ENCODE results near the gene PRDM12. TPM values are rescaled to one million over a fixed set of nuclear protein-coding genes. Genes with fewer than 3 reads are reported as not detected.
A peak's percentile ranks its signal among the peaks of the same experiment; 100 is the strongest.

PRDM12 gene
- total RNA-seq (under 1 TPM in 1 of 2 experiments, not detected in 1; 0.13 TPM), polyA plus RNA-seq (under 1 TPM in 1 of 3 donors, not detected in 2; 0.06 TPM), total RNA-seq (0 to 0.08 (median 0) reads per million in 6 experiments)

DNA sequence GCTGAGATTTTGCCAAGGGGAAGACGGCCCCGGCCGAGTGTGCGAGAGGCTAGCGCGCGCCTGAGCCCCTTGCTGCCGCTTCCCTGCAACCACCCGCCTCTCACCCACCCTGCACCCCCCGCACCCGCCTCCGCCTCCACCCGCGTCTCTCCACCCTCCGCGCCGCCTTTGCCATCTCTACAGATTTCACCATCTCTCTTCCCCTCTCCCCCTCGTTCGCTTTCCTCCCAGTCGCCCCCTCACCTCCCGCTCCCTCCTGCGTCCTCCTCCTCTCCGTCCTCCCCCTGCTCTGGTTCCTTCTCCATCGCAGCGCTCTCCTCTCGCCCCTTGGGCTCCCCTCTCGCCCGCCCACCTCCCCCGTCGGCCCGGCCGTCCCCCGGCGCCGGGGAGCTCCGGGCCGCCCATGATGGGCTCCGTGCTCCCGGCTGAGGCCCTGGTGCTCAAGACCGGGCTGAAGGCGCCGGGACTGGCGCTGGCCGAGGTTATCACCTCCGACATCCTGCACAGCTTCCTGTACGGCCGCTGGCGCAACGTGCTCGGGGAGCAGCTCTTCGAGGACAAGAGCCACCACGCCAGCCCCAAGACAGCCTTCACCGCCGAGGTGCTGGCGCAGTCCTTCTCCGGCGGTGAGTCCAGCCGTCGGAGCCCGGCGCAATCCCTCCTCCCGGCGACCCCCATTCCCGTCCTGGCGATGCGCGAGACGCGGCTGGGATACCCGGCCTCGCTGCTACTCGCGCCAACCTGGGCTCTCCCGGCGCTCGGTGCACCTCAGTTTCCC, at the start of gene PRDM12:
PRDM12 (plus strand) TSS at position 344 of the 778 bp plus-strand sequence; CDS start at position 404, 60 bp downstream.
- POLR2A ChIA-PET: interaction anchor here (1.5 kb wide), 1 partner anchor 29 kb away, joined by 4 read pairs; the partner anchor contains the start of gene EXOSC2
- Mint-ChIP-seq H3K27ac (no peak within 1 kb of the TSS), H3K4me1 (peaks cover 10 to 32% (median 27%) of the 10 kb centered on the region in 4 donors), H3K9me3 (no peaks in the 10 kb centered on the region), H3K4me3 (peak within 1 kb of the TSS; percentile 19 to 87 (median 62)), H3K36me3 (peaks cover 0 to 9% (median 0%) of the 10 kb centered on the region in 3 donors), H3K27me3 (peaks cover 15 to 74% (median 44%) of the 10 kb centered on the region in 5 donors)
- no peak for ATAC-seq
- no peak for DNase-seq

GRCh38 chr9:130616451-130616850, 47.9 kb upstream of the PRDM12 start:
- Mint-ChIP-seq H3K27me3 (no peaks in the 10 kb centered on the region), H3K4me3 (no peak overlapping the region), H3K27ac (peak overlapping the region in 1 of 10 donors; percentile 29), H3K4me1 (peaks cover 0 to 2% (median 0%) of the 10 kb centered on the region in 4 donors), H3K36me3 (peaks cover 0 to 96% (median 38%) of the 10 kb centered on the region in 3 donors), H3K9me3 (no peaks in the 10 kb centered on the region)
- POLR2A ChIA-PET: interaction anchor here (1.1 kb wide), 1 partner anchor 37 kb away, joined by 3 read pairs; the partner anchor contains the start of gene FUBP3
- ATAC-seq (no peak), DNase-seq (no peak)

GRCh38 chr9:130623466-130623865, 40.9 kb upstream of the PRDM12 start:
- ATAC-seq (no peak), DNase-seq (no peak)
- Mint-ChIP-seq H3K4me3 (no peak overlapping the region), H3K9me3 (no peaks in the 10 kb centered on the region), H3K4me1 (peaks cover 0 to 2% (median 0%) of the 10 kb centered on the region in 4 donors), H3K27ac (no peak overlapping the region), H3K36me3 (peaks cover 5 to 97% (median 25%) of the 10 kb centered on the region in 3 donors), H3K27me3 (no peaks in the 10 kb centered on the region)
- POLR2A ChIA-PET: no interaction called here

DNA sequence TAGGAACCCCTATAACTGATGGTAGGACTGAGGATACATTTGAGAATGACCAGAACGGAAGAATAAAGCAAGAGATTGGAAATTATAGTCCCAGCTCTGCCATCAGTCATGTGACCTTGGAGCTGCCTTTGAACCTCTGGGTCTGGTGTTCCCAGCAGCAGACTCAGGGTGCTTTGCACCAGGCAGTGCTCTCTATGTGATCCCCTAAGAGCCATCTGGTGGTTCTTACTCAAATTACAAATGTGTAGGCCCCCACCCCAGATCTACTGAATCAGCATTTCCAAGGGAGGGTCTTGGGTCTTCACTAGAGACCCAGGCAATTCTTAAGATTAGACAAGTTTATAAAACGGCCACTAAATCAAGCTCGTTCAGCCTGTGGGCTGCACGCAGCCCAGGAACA, 40.2 kb upstream of the PRDM12 start:
- POLR2A ChIA-PET: no interaction called here
- H3K4me1 Mint-ChIP-seq: peaks cover 0 to 2% (median 0%) of the 10 kb centered on the region in 4 donors
- H3K36me3 Mint-ChIP-seq: peaks cover 5 to 95% (median 25%) of the 10 kb centered on the region in 3 donors
- no peaks in the 10 kb centered on the region for H3K9me3 Mint-ChIP-seq
- ATAC-seq (no peak), DNase-seq (no peak)
- peak overlapping the region in 1 of 10 donors; percentile 27 for H3K27ac Mint-ChIP-seq
- H3K4me3 Mint-ChIP-seq: no peak overlapping the region
- no peaks in the 10 kb centered on the region for H3K27me3 Mint-ChIP-seq

DNA sequence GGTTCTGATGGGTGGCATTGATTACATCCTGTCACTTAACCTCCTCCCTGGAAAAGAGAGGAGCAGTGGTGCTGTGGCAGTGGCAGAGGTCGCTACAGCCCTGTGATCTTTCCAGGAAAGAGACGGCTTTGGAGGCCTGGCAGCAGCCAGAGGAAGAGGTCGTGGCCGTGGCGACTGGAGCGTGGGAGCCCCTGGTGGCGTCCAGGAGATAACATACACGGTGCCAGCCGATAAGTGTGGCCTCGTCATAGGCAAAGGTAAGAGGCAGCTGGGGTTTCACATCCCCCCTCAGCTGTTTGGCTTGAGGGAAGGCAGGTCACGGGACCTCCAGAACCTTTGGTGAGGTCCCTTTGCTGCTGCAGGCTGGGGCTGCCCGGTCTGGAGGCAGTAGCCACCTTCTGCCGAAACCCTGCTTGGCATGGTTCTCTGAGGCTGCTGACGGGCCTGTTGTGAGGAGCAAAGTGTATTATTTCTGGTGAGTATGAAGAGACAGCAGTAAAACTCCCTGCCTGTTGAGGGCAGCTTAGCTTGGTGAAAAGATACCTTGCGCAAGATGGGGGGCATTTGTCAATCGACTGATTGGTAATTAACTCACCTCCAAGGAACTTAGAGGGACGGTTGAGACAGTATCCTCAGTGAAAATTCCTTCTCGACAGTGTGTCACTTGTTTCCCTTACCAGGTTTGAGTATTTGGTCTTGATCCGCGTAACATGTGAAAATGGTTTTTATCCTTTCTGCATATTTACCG, 38.0 kb upstream of the PRDM12 start:
- POLR2A ChIA-PET: no interaction called here
- H3K4me3 Mint-ChIP-seq: no peak overlapping the region
- H3K4me1 Mint-ChIP-seq: no peaks in the 10 kb centered on the region
- H3K36me3 Mint-ChIP-seq: peaks cover 5 to 92% (median 12%) of the 10 kb centered on the region in 3 donors
- no peaks in the 10 kb centered on the region for H3K27me3 Mint-ChIP-seq
- DNase-seq (no peak), ATAC-seq (no peak)
- peak overlapping the region in 1 of 10 donors; percentile 11 for H3K27ac Mint-ChIP-seq
- no peaks in the 10 kb centered on the region for H3K9me3 Mint-ChIP-seq

- ATAC-seq (no peak), DNase-seq (no peak)
- no peak overlapping the region for H3K4me3 Mint-ChIP-seq
- H3K36me3 Mint-ChIP-seq: peaks cover 5 to 92% (median 12%) of the 10 kb centered on the region in 3 donors
- H3K9me3 Mint-ChIP-seq: no peaks in the 10 kb centered on the region
- POLR2A ChIA-PET: no interaction called here
- H3K27ac Mint-ChIP-seq: no peak overlapping the region
- H3K27me3 Mint-ChIP-seq: no peaks in the 10 kb centered on the region
- peaks cover 0 to 1% (median 0%) of the 10 kb centered on the region in 4 donors for H3K4me1 Mint-ChIP-seq
Measured at GRCh38 chr9:130627051-130627450, 37.3 kb upstream of the PRDM12 start.

DNA sequence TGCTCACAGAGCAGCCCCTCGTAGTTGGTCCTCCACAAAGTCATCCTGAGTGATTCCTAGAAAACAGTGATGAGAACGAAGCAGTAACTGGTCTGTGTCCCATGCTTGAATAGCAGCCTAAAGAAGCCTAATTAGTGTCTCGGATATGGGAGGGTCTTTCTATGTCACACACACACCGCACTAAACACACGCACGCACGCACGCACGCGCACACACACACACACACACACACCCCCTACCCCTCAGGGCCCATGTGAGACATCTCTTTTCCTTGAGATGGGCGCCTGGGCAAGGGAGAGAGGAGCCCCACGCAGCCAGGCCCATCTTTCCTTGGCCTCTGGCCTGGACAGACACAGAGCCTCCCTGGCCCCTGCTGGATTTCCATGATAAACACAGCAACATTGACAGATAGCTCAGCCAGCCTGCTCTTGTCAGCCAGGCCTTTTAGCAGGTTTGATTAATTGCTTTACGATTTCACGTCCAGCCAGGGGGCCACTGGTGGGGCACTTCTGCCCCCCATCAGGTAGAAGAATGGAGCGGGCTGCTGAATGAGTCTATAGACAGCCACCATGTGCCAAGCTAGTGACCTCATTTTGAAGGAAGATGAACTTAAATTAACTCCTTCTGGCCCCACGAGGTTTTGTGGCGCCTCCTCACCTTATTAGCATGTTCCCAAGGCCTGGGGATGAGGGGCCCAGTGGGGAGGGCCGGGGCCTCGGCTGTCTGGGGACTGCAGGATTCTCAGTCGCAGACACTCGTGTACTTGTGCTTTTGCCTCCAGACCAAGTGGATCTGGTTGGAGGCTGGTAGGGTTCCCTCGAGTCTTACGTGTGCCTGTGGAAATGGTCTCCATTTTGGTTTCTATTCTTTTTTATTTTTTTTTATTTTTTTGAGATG, 36.2 kb upstream of the PRDM12 start:
- Mint-ChIP-seq H3K27ac (no peak overlapping the region), H3K36me3 (peaks cover 5 to 92% (median 12%) of the 10 kb centered on the region in 3 donors)

DNA sequence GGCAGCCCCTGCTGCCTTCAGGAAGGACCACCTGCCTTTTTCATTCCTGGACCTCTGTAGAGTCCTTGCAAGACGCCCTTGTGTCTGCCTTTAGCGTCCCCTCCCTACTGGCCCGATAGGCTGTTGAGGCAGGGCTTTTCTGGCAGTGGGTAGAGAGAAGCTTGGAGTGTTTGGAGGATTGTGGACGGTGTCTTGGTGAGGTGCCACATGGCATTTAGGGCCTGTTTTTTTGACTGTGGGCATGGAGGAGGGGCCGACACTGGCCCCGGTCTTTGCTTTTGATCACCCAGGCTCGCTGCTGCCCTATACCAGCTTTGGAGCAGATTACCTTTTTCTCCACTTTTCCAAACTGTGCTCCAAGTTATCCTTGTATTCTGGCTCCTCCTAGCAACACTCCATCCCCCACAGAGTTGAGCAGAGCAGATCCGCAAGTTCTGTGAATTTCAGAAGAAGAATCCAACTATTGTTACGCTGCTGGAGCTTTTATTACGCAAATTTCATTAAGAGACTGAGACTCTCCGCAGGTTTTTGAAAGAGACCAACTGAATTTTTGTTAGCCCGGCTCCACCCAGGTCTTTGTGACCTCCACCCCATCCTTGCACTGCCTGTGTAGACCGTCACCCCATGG, 34.8 kb upstream of the PRDM12 start:
- Mint-ChIP-seq H3K36me3 (peaks cover 0 to 88% (median 8%) of the 10 kb centered on the region in 3 donors), H3K27ac (no peak overlapping the region), H3K27me3 (no peaks in the 10 kb centered on the region), H3K9me3 (no peaks in the 10 kb centered on the region), H3K4me3 (no peak overlapping the region), H3K4me1 (peaks cover 0 to 1% (median 0%) of the 10 kb centered on the region in 4 donors)
- POLR2A ChIA-PET: no interaction called here
- ATAC-seq (no peak), DNase-seq (no peak)

More for the DNA sequence above, 36.2 kb upstream of the PRDM12 start:
- Mint-ChIP-seq H3K27me3 (no peaks in the 10 kb centered on the region), H3K4me3 (peak overlapping the region in 1 of 10 donors; percentile 63), H3K9me3 (no peaks in the 10 kb centered on the region), H3K4me1 (peaks cover 0 to 1% (median 0%) of the 10 kb centered on the region in 4 donors)
- POLR2A ChIA-PET: no interaction called here
- no peak for DNase-seq
- no peak for ATAC-seq

GRCh38 chr9:130630071-130630450, 34.3 kb upstream of the PRDM12 start:
- POLR2A ChIA-PET: no interaction called here
- ATAC-seq: no peak
- Mint-ChIP-seq H3K27me3 (no peaks in the 10 kb centered on the region), H3K27ac (no peak overlapping the region), H3K4me3 (no peak overlapping the region), H3K4me1 (peaks cover 0 to 1% (median 0%) of the 10 kb centered on the region in 4 donors), H3K9me3 (no peaks in the 10 kb centered on the region), H3K36me3 (peaks cover 0 to 88% (median 8%) of the 10 kb centered on the region in 3 donors)
- no peak for DNase-seq

GRCh38 chr9:130630506-130631330, 33.7 kb upstream of the PRDM12 start:
- H3K27me3 Mint-ChIP-seq: no peaks in the 10 kb centered on the region
- H3K4me1 Mint-ChIP-seq: peaks cover 0 to 1% (median 0%) of the 10 kb centered on the region in 4 donors
- no peak for DNase-seq
- H3K27ac Mint-ChIP-seq: no peak overlapping the region
- H3K9me3 Mint-ChIP-seq: no peaks in the 10 kb centered on the region
- no peak overlapping the region for H3K4me3 Mint-ChIP-seq
- peaks cover 0 to 86% (median 8%) of the 10 kb centered on the region in 3 donors for H3K36me3 Mint-ChIP-seq
- no peak for ATAC-seq
- POLR2A ChIA-PET: no interaction called here

DNA sequence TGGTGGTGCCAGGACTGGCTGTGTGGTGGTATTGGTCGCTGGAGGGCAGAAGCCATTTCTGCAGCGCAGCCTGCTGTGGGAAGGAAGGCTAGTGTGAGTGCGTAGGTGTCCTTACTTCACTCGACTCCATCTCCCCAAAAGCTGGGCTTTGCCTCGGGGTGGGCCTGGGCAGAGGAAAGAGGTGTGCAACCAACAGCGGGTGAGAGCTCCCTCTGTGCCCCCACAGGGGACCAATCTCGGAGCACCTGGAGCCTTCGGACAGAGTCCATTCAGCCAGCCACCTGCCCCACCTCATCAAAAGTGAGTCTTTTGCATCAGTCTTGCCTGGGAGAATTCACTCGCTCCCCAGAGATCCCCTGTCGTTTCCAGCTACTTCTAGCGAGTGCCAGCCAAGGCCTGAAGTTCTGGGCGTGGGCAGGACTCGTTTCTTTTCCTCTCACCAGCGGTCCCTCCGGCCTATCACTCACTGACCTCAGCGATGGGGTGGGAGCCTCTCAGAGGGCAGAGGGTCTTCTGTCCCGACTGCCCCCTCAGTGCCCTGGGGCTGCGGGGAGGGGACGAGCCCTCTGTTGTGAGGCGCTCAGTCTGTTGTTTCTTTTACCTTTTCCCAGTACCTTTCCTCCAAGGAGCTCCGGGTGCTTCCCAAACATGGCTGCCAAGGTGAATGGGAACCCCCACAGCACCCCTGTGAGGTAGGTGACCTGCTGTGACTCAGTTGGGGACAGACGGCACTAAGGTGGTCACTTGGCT, 32.9 kb upstream of the PRDM12 start:
- Mint-ChIP-seq H3K4me3 (no peak overlapping the region), H3K9me3 (no peaks in the 10 kb centered on the region), H3K27ac (no peak overlapping the region), H3K4me1 (peaks cover 0 to 1% (median 0%) of the 10 kb centered on the region in 4 donors), H3K27me3 (no peaks in the 10 kb centered on the region), H3K36me3 (peaks cover 0 to 86% (median 4%) of the 10 kb centered on the region in 3 donors)
- ATAC-seq (no peak), DNase-seq (no peak)
- POLR2A ChIA-PET: no interaction called here
